A172 (cell line): Measurements from ENCODE around the gene KCNIP3. TPM values are rescaled to one million over a fixed set of nuclear protein-coding genes. Genes with fewer than 3 reads are reported as not detected.
"Not testable (repeated sequence)": the region's sequence is repeated elsewhere in the genome, so short reads cannot be mapped to it uniquely, and the experiment has no call there.

Experiments used
- DNase-seq: peaks from one replicate; pipeline ENCODE4 v3.0.0-alpha.2; 2015; ENCODE audit warnings: low spot score
- total RNA-seq: library from RNA; depleted of rRNA; stranded (reverse); fragments of >200 nt; shearing (Covaris generic); gene quantifications from 2 replicates; pipeline ENCODE4 v1.2.3, GENCODE V29; 2014; rRNA removed

The KCNIP3 gene
- total RNA-seq, 1 experiment from 2014 or later: 3.8 TPM

DNA sequence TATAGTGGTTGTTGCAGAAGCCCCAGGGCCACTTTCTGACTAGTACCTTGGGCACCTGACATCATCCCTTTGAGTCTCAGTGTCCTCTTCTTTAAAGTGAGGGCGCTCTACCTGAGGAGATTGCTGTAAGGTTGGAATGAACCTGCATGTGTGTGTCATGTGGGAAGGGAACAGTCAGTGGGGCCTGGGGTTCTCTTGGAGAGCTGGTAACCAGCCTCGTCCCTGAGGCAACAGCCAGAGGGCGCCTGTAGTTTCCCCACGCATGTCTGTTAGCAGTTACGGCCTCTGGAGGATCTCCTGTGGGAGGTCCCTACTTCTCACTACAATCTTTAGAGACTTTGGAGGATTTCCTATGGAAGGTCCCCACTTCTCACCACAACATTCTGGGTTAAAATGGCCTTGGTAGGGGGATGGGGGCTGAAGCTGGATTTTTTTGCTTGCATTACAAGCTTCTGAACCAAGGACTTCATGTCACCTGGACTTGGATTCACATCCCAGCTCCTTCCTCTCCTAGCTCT is 106.1 kb downstream of the KCNIP3 start:
- peak; percentile 36 for DNase-seq

DNA sequence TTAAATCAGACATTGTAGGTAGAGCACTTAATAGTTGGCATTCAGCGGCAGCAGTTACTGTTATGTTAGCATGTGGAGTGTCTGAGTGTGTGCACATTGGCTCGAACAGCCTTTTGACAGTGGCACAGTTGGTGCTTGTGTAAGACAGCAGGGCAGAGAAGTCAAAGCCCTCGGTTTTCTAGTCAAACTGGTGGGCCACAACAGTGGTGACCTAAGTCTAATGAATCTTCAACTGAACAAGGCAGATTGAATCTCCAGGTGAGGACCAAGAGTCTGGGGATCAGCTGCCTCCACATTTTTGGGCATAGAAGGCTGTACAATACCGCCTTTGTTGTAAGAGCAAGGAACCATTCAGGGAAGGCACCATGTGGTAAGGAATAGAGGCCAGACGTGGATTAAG is 106.7 kb downstream of the KCNIP3 start:
- DNase-seq: not testable (repeated sequence)

DNA sequence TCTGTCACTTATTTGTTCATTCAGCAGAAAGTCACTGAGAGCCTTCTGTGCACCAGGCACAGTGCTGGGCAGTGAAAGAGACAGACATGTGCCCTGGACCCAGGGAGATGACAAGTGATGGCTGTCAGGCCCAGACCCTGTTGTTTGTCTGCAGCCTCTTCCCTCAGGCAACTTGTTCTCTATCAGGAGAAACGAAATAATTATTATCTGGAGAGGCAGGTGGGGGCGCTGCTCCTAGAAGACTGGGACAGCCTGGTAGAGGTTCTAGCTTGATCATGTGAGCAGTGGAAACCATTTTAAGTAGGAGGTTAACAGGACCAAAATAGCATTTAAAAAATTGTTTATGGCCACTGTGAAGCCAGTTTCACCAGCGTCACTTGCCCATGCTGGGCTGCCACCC is 107.5 kb downstream of the KCNIP3 start:
- DNase-seq: not testable (repeated sequence)

DNA sequence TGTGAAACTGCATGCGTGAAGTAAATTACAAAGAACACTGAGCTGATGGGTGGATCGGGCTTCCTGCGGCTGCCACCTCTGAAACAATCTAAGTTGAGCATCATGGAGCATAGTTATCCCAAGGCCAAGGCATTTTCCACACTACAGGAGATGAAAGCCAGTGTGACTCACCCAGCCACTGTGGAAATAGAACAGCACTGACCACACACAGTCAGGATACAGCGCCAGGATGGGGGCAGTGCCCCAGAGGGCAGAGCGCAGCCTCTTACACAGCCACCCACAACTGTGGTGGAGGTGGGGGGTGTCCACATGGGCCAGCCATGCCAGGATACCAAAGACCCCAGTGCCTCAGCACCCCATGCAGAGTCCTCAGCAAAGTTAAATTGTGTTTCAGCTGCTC is 114.1 kb downstream of the KCNIP3 start:
- peak; percentile 55 for DNase-seq

DNA sequence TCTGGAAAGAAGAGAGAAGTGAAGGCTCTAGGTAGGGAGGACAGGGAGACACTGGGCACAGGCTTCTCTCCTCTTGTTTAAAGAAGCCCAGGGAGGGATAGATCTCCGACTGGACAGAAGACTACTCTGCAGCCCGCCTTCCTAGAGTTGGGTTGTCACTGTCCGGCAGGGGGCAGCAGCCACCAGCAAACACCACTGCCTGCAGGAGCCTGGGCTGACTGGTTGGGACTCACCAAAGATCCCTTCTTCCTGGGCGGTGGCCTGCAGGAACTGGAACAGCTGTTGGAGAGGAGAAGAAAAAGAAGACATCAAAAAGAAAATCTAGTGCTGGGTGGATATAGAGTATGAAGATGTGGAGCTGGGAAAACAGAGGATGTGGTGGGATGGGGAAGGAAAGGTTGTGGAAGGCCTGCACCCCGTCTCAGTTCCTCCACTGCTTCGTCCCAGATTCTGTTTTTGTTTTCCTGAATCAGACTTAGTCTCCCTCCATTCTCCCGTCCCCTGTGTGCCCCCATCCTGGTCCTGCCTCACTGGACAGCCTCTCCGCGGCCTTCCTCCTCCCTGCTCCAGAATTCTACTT is 117.0 kb downstream of the KCNIP3 start:
- peak; percentile 82 for DNase-seq

DNA sequence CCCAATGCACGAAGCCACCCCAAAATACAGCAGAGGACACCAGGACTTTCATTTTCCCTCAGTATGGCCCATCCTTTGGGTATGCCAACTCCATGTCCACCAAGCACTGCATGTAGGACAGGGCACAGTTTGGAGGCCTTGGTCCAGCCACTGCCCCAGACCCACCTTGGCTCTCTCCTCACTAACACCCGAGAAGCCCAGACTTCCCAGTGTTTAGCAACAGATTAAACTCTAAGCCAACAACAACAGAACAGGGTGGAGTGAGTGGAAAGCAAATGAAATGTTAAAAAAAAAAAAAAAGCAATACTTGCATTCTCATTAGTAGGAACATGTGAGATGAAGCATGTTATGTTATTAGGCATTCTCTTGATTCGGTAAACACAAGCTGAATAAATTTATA is 118.0 kb downstream of the KCNIP3 start:
- not testable (repeated sequence) for DNase-seq

DNA sequence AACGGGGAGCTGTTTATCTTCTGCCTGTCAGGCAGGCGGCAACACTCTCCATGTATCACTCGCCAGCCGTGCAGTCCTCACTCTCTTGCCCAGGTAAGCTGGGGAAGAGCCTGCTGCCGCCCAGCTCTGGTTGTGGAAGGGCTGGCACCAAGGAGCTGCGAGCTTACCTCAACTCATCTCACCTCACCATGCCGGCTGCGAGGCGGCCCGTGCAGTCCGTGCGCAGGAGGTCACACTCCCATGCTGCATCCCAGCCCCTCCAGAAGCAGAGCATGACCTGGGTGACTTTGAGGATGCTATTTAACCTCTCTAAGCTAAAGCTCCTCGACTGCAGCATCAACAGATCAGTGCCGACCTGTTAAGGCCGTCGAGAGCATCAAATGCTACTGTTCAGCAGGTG is 118.4 kb downstream of the KCNIP3 start:
- DNase-seq: not testable (repeated sequence)

DNA sequence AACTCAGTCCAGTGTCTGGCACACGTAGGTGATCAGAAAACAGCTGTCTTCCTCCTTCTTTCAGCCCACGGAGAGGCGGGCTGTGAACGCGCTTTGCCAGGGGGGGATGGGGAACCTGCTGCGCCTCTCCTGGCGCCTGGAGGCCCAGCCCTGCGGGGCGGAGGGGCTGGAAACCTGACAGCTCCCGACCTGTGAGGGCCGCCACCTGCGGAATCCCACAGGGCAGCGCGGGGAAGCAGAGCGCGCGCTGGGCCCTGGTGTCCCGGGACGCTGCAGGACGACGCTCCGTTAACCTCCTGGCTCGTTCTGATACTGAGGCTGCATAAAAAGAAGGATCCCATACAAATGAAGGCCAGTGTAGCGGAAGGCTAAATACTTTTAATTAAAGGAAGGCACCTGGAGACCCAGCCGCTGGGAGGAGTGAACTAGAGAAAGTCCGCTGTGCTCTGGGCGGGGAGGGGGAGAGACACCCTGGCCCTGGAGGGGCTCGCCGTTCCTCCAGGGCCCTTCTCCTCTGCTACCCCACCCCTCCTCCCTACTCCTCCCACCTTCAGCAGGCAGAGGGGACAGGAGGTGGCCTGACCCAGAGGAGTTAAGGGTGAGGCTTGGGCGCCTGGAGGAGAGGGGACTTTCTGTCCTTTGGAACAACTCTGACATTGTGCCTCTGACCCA is 130.2 kb downstream of the KCNIP3 start:
- not testable (repeated sequence) for DNase-seq

DNA sequence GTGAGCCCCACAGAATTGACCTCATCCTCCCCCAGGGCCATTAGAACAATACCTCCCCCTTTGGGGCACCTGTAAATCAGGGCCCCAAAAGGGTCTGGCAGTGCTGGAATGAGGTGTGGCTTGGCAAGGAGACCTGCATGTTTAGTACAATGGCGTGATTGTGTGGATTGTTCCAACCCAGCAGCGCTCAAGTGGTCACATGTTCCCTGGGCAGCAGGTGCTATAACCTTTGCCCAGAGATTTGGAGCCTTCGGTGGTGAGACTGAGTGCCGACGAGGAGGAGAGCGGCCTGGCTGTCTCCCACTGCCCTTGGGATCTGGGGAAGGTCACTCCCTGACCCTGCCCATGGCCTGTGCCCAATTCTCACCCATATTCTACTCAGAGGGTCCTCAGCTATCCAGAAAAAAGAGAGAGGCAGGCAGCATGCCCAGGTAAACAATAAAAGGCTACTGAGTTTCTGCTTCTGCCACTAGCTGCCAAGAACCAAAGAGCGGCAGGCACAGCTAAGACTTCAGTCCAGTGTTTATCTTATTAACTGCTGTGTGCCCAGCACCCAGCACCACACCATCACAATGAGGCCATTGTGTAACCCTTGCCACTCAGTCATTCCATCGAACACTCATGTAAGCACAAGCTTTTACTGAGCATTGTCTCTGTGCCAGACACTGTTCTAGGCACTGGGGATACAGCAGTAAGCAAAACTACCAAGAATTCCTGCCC is 132.8 kb downstream of the KCNIP3 start:
- not testable (repeated sequence) for DNase-seq

DNA sequence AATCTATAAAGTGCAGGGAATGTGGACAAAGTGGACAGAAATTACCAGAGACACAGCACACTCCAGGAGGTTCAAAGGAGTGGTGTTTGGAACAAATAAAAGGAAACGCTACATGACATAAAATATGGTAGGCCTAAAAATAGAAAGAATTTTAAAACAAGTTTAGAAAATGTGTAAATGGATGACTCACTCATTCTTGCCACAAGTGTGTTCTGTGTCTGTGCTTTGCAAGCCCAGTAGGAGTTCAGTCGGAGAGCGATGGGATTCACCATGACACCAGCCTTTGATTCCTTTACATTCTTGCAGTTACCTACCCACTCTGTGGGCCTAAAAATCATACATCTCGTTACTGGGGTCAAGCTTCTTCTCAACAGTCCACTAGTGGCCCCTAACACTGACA is 136.2 kb downstream of the KCNIP3 start:
- not testable (repeated sequence) for DNase-seq

DNA sequence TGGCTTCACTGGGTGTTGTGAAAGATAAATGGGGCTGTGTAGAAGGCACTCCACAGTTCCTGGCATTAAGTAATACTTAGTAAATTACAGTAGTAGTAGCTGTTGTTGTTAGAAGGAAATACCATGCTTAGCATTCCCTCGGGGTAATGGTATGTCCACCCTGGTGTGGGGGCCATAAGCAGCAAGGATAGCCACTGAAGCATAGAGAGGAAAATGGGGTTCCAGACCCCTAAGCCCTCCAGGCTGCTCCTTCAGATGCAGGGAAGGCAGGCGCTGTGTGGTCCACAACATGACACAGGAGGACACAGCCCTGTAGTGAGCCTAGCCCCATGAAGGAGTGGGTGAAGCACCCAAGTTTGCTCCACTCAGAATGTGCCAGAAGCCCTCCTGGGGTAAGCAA is 136.8 kb downstream of the KCNIP3 start:
- not testable (repeated sequence) for DNase-seq

DNA sequence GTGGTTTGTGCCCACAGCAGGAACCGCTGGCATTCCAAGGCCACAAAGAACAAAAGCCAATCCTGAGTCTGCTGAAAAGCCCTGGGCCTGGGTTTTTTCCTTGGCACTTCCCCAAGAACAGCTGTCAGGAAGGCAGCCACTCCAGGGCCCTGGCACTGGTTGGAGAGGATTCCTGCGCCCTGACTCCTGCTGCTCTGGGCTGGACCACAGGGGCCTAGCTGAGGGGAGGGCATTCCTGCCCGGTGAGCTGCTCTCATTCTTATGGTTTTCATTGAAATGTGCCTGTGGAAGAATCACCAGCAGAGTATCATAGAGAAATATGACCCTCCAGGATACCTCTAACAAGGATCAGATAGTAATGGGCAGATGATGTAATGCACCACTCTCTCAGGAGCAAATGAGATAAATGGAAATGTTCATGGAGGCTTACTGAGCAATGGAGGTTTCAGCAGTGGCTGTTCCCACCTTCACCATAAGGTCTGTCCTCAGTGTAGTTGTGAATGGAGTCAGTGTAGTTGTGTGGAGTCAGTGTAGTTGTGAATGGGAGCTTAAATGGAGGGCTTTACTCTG is 137.4 kb downstream of the KCNIP3 start:
- DNase-seq: peak; percentile 72

DNA sequence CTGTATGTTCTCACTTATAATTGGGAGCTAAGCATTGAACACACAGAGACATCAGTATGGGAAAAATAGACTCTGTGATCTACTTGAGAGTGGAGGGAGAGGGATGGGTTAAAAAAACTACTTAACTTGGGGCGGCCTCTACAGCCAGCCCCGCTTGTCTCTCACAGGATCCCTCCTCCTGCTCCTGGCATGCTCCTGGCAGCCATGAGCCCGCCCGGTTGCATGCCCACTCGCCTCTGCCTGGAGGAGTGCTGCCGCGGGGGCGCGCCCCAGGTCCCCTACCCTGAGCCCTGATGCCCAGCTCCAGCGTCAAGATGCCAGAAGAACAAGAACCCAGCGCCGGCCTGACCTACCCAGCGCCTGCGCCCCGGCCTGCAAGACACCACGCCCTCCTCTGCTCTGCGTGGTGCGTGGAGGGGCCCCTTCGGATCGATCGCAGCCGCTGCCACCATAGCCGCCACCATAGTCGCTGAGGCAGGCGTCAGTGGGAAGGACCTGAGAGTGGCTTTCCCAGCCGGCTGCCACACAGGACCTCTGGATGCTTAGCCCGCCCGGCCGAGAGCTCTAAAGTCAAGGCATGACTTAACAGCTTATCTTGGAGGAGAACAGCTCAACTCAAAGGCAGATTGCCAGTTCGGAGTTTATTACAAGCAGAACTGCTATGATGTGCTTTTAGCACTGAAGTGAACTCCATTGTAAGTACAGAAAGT is 138.2 kb downstream of the KCNIP3 start:
- not testable (repeated sequence) for DNase-seq

Other genes with a start within 250 kb of the KCNIP3 start
- gene MRPS5, start 175.5 kb upstream of the KCNIP3 start, total RNA-seq: 60.7 and 84.4 TPM in 2 replicates
- gene ZNF514, start 137.5 kb upstream of the KCNIP3 start, total RNA-seq: 3.3 and 8.2 TPM in 2 replicates
- 4.1 and 6.7 TPM in 2 replicates for gene ZNF2, start 131.5 kb upstream of the KCNIP3 start, total RNA-seq
- 0.41 TPM in 1 of 2 replicates, not detected in the other for gene ZNF892, start 89.8 kb upstream of the KCNIP3 start, total RNA-seq
- 0.31 and 1.3 TPM in 2 replicates for gene PROM2, start 22.9 kb upstream of the KCNIP3 start, total RNA-seq
- gene FAHD2A, start 105.4 kb downstream of the KCNIP3 start, total RNA-seq: 43.5 and 55.3 TPM in 2 replicates
- not detected in 2 replicates for gene TRIM43B, start 187.4 kb downstream of the KCNIP3 start, total RNA-seq